BJ (cell line): ENCODE data around the gene NDRG4. TPM values are rescaled to one million over a fixed set of nuclear protein-coding genes. Genes with fewer than 3 reads are reported as not detected.

Experiments
- CTCF ChIA-PET: fragments of 350-600 bp; formaldehyde crosslinking; extraction: SDS; loops from one replicate; lab custom pipeline; 2021; ENCODE audit warnings: antibody characterized with exemption, inconsistent platforms; lab: Yijun Ruan, JAX
- POLR2A ChIA-PET: fragments of 300-600 bp; sonication (Branson Sonifier 250); formaldehyde crosslinking; extraction: SDS; loops from one replicate; lab custom pipeline; 2021; ENCODE audit warnings: antibody characterized with exemption; lab: Charles Lee
- DNase-seq: peaks from one replicate; pipeline ENCODE4 v3.0.0-alpha.2; 2011; ENCODE audit warnings: low read depth
- H3K27me3 ChIP-seq: 2 replicates; pipeline ENCODE4 v1.6.0; 2011; ENCODE audit warnings: low read length; ENCODE audit not compliant: control insufficient read depth, insufficient read depth
- H3K36me3 ChIP-seq: 2 replicates; pipeline ENCODE4 v1.5.1; 2011; ENCODE audit warnings: low read length; ENCODE audit not compliant: control insufficient read depth, insufficient read depth
- H3K4me3 ChIP-seq: 2 replicates; pipeline ENCODE4 v1.5.1; 2011; ENCODE audit warnings: low read depth, mild to moderate bottlenecking, control low read depth, low read length
- CTCF ChIP-seq: IDR thresholded peaks from 2 replicates; pipeline ENCODE4 v1.5.1; 2011; ENCODE audit warnings: low read depth, mild to moderate bottlenecking, control low read depth, inconsistent platforms, low read length, moderate library complexity; ENCODE audit not compliant: insufficient read depth
- polyA plus RNA-seq: library from polyadenylated mRNA; depleted of rRNA; stranded (reverse); fragments of >200 nt; gene quantifications from 2 replicates; pipeline ENCODE4 v1.2.3, GENCODE V29; 2011

The NDRG4 gene
- polyA plus RNA-seq, 1 experiment: 20.7 TPM

GRCh38 chr16:58532414-58532813 is 32.5 kb downstream of the NDRG4 start:
- Histone ChIP-seq H3K36me3 (peaks cover 21% of the 10 kb centered on the region), H3K27me3 (no peaks in the 10 kb centered on the region), H3K4me3 (no peak overlapping the region)
- ChIA-PET CTCF (no interaction called here), POLR2A (no interaction called here)
- no peak for DNase-seq
- no peak for TF ChIP-seq CTCF

GRCh38 chr16:58533751-58534470 is 34.0 kb downstream of the NDRG4 start:
- POLR2A ChIA-PET: no interaction called here
- CTCF ChIA-PET: no interaction called here
- Histone ChIP-seq H3K27me3 (no peaks in the 10 kb centered on the region), H3K36me3 (peaks cover 25% of the 10 kb centered on the region), H3K4me3 (no peak overlapping the region)
- DNase-seq: no peak
- no peak for TF ChIP-seq CTCF

- peaks cover 22% of the 10 kb centered on the region for H3K36me3 ChIP-seq
- DNase-seq: no peak
These were observed 35.2 kb downstream of the NDRG4 start for GRCh38 chr16:58535100-58535499.

DNA sequence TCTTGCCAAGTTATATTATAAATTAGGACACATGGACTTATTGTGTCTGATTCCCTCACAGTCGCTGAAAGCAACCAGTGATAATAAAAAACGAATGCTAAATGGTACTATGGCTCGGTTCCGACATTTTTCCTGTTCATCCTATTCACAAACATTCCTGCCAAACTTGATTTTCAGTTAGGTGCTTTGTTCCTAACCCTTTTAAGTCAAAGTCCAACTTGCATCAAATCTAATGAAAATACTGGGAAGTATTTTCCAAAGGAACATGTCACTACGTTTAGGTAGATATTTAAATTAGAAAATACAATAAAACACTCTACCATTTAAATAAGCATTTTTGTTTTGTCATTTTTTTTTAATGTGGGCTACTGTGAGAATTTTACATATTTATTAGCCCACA is 36.3 kb downstream of the NDRG4 start:
- ChIA-PET POLR2A (no interaction called here), CTCF (interaction anchor here (1.4 kb wide), 1 partner anchor 8 kb away, joined by 3 read pairs; no protein-coding TSS in a partner anchor)
- Histone ChIP-seq H3K27me3 (no peaks in the 10 kb centered on the region), H3K4me3 (no peak overlapping the region), H3K36me3 (peaks cover 22% of the 10 kb centered on the region)
- no peak for TF ChIP-seq CTCF
- DNase-seq: no peak

More at GRCh38 chr16:58535100-58535499, 35.2 kb downstream of the NDRG4 start:
- no peak overlapping the region for H3K4me3 ChIP-seq
- CTCF ChIA-PET: interaction anchor here (1.1 kb wide), 1 partner anchor 11 kb away, joined by 6 read pairs; no protein-coding TSS in a partner anchor
- POLR2A ChIA-PET: no interaction called here
- H3K27me3 ChIP-seq: no peaks in the 10 kb centered on the region
- no peak for TF ChIP-seq CTCF

GRCh38 chr16:58537124-58537906 is 37.4 kb downstream of the NDRG4 start:
- H3K4me3 ChIP-seq: no peak overlapping the region
- ChIA-PET POLR2A (interaction anchor here (0.6 kb wide), 1 partner anchor 86 kb away, joined by 3 read pairs; no protein-coding TSS in a partner anchor), CTCF (interaction anchor here (0.6 to 1.4 kb wide), 5 partner anchors 9 to 83 kb away, joined by 3 read pairs; no protein-coding TSS in a partner anchor)
- H3K36me3 ChIP-seq: peaks cover 21% of the 10 kb centered on the region
- no peak for DNase-seq
- H3K27me3 ChIP-seq: no peaks in the 10 kb centered on the region
- TF ChIP-seq CTCF: no peak
